ENCODE data around the gene BHLHE23.

The BHLHE23 gene

GRCh38 chr20:62975812-62976508 lies 30.8 kb downstream of the BHLHE23 start:
- Histone ChIP-seq H3K9me3 (replicated peaks; ENCODE audit: insufficient read depth, low read length) (no peaks in the 10 kb centered on the region), H3K27me3 (replicated peaks; ENCODE audit: insufficient read depth, low read length) (peaks cover 92% of the 10 kb centered on the region), H3K4me2 (ENCODE audit: low read depth, low read length) (no peak overlapping the region), H4K20me1 (ENCODE audit: insufficient read depth, low read length) (no peaks in the 10 kb centered on the region), H3F3A (ENCODE audit: insufficient read depth, low read length) (no peaks in the 10 kb centered on the region), H3K4me3 (ENCODE audit: low read length) (no peak overlapping the region), H3K36me3 (replicated peaks; ENCODE audit: insufficient read depth, low read length) (no peaks in the 10 kb centered on the region), H2AFZ (ENCODE audit: low read length) (no peak overlapping the region), H3K4me1 (ENCODE audit: low read length) (peaks cover 16% of the 10 kb centered on the region), H3K9ac (ENCODE audit: low read length) (no peak overlapping the region), H3K27ac (ENCODE audit: low read length) (no peak overlapping the region), H3K9me2 (replicated peaks; ENCODE audit: insufficient read depth, low read length) (no peaks in the 10 kb centered on the region), H3K79me2 (ENCODE audit: low read length) (no peaks in the 10 kb centered on the region)
- no peak for DNase-seq
- TF ChIP-seq EZH2 (optimal IDR thresholded peaks at IDR 0.05; ENCODE audit: low read depth, low read length) (no peak), EZH2phosphoT487 (IDR thresholded peaks at IDR 0.05; ENCODE audit: low read length) (no peak), CTCF (IDR thresholded peaks at IDR 0.05; ENCODE audit: low read length) (no peak)

- Histone ChIP-seq H2AFZ (ENCODE audit: low read length) (no peak overlapping the region), H3K9me2 (replicated peaks; ENCODE audit: insufficient read depth, low read length) (no peaks in the 10 kb centered on the region), H3K4me2 (ENCODE audit: low read depth, low read length) (no peak overlapping the region), H3K27ac (ENCODE audit: low read length) (no peak overlapping the region), H3K9me3 (replicated peaks; ENCODE audit: insufficient read depth, low read length) (no peaks in the 10 kb centered on the region), H3K9ac (ENCODE audit: low read length) (no peak overlapping the region), H3K79me2 (ENCODE audit: low read length) (no peaks in the 10 kb centered on the region), H3K4me3 (ENCODE audit: low read length) (no peak overlapping the region), H3F3A (ENCODE audit: insufficient read depth, low read length) (no peaks in the 10 kb centered on the region), H3K36me3 (replicated peaks; ENCODE audit: insufficient read depth, low read length) (no peaks in the 10 kb centered on the region), H3K4me1 (ENCODE audit: low read length) (peaks cover 16% of the 10 kb centered on the region), H4K20me1 (ENCODE audit: insufficient read depth, low read length) (no peaks in the 10 kb centered on the region), H3K27me3 (replicated peaks; ENCODE audit: insufficient read depth, low read length) (peaks cover 92% of the 10 kb centered on the region)
- no peak for DNase-seq
- TF ChIP-seq CTCF (IDR thresholded peaks at IDR 0.05; ENCODE audit: low read length) (no peak), EZH2phosphoT487 (IDR thresholded peaks at IDR 0.05; ENCODE audit: low read length) (no peak), EZH2 (optimal IDR thresholded peaks at IDR 0.05; ENCODE audit: low read depth, low read length) (no peak)
These were observed 31.5 kb downstream of the BHLHE23 start for GRCh38 chr20:62975251-62975760.

- DNase-seq: no peak
- no peaks in the 10 kb centered on the region for H3K9me2 ChIP-seq (replicated peaks; ENCODE audit: insufficient read depth, low read length)
- H3K4me2 ChIP-seq (ENCODE audit: low read depth, low read length): peak overlapping the region; percentile 43; the same call in 1 of the 2 replicates
- no peak overlapping the region for H3K4me3 ChIP-seq (ENCODE audit: low read length)
- no peaks in the 10 kb centered on the region for H3K36me3 ChIP-seq (replicated peaks; ENCODE audit: insufficient read depth, low read length)
- H3K27ac ChIP-seq (ENCODE audit: low read length): no peak overlapping the region
- no peak overlapping the region for H3K9ac ChIP-seq (ENCODE audit: low read length)
- H2AFZ ChIP-seq (ENCODE audit: low read length): no peak overlapping the region
- no peak for TF ChIP-seq EZH2 (optimal IDR thresholded peaks at IDR 0.05; ENCODE audit: low read depth, low read length)
- no peaks in the 10 kb centered on the region for H4K20me1 ChIP-seq (ENCODE audit: insufficient read depth, low read length)
- peaks cover 92% of the 10 kb centered on the region for H3K27me3 ChIP-seq (replicated peaks; ENCODE audit: insufficient read depth, low read length)
- H3F3A ChIP-seq (ENCODE audit: insufficient read depth, low read length): no peaks in the 10 kb centered on the region
- H3K9me3 ChIP-seq (replicated peaks; ENCODE audit: insufficient read depth, low read length): no peaks in the 10 kb centered on the region
- H3K4me1 ChIP-seq (ENCODE audit: low read length): peaks cover 13% of the 10 kb centered on the region
- no peaks in the 10 kb centered on the region for H3K79me2 ChIP-seq (ENCODE audit: low read length)
These were observed 33.7 kb downstream of the BHLHE23 start for GRCh38 chr20:62972845-62973745.

Data from MM.1S (cell line).